Thoracic aorta (tissue), 2 donors: Measurements from ENCODE around the gene SLC38A8. TPM values are rescaled to one million over a fixed set of nuclear protein-coding genes. Genes with fewer than 3 reads are reported as not detected.

Source experiments
- ATAC-seq: fragments of 150-250 bp; one replicate; pipeline ENCODE4 v1.8.0; 2017; ENCODE audit warnings: low read depth; ENCODE audit not compliant: insufficient number of reproducible peaks, low FRiP score
- DNase-seq: peaks from one replicate; pipeline ENCODE4 v3.0.0-alpha.2; 2020; ENCODE audit warnings: low spot score
- H3K27ac ChIP-seq, 2 donors: fragments of 200-600 bp; sonication (generic); 1 replicate in 1 of 2; 2 replicates in 1 of 2; pipeline ENCODE4 v1.5.1; 2016; ENCODE audit warnings: mild to moderate bottlenecking in 2 of 2, moderate library complexity in 2 of 2
- H3K27me3 ChIP-seq: fragments of 200-600 bp; sonication (generic); replicated peaks from 2 replicates; pipeline ENCODE4 v1.6.0; 2016; ENCODE audit warnings: mild to moderate bottlenecking; ENCODE audit not compliant: insufficient read depth
- H3K36me3 ChIP-seq: fragments of 200-600 bp; sonication (generic); one replicate; pipeline ENCODE4 v1.5.1; 2016
- H3K4me1 ChIP-seq, 2 donors: fragments of 200-600 bp; sonication (generic); 1 replicate in 1 of 2; 2 replicates in 1 of 2; pipeline versions ENCODE4 v1.5.1 to v1.6.0; 2016; ENCODE audit warnings: low read depth in 2 of 2, mild to moderate bottlenecking in 1 of 2; ENCODE audit not compliant: control insufficient read depth in 1 of 2
- H3K4me3 ChIP-seq: fragments of 200-600 bp; sonication (generic); 2 replicates; pipeline ENCODE4 v1.5.1; 2016; ENCODE audit warnings: mild to moderate bottlenecking
- H3K9me3 ChIP-seq: fragments of 200-600 bp; sonication (generic); 2 replicates; pipeline ENCODE4 v1.5.1; 2016
- CTCF ChIP-seq: fragments of 200-600 bp; sonication (generic); IDR thresholded peaks from one replicate; pipeline ENCODE4 v1.5.1; 2019; ENCODE audit warnings: antibody characterized with exemption
- total RNA-seq, 2 donors: library from RNA; depleted of rRNA; stranded (reverse); fragments of >200 nt; gene quantifications; one replicate each; pipeline versions ENCODE4 v1.1.0 to v1.2.3, GENCODE V29; 2016

The SLC38A8 gene
- total RNA-seq = not detected

- TF ChIP-seq CTCF = no peak
- Histone ChIP-seq H3K27ac (no peak within 1 kb of the TSS), H3K9me3 (no peaks in the 10 kb centered on the region), H3K4me1 (no peaks in the 10 kb centered on the region), H3K36me3 (no peaks in the 10 kb centered on the region), H3K4me3 (no peak within 1 kb of the TSS), H3K27me3 (no peaks in the 10 kb centered on the region)
- ATAC-seq (no peak), DNase-seq (no peak)
These were observed at the start of gene SLC38A8 for GRCh38 chr16:84042308-84042878. TSS of gene SLC38A8 (minus strand) at chr16:84042795. CDS start at chr16:84042157, 638 bp downstream.

DNA sequence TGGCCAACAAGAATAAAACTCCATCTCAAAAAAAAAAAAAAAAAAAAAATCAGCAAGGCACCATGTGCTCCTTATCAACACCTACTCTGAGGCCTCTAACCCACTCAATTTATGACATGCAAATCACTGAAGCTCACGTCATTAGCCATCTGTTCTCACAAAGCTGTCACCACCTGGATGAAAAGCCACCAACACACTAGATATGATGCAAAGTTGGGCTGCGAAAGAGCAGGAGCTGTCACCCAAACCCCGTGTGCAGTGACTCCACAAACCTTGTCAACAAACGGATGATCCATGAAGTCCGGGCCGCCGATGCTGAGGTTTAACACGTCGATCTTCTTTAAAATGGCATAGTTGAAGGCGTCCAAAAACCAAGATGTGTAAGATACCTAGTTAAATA is 48.9 kb upstream of the SLC38A8 start:
- Histone ChIP-seq H3K27ac (no peak overlapping the region), H3K4me1 (no peaks in the 10 kb centered on the region), H3K36me3 (peaks cover 60% of the 10 kb centered on the region), H3K4me3 (no peak overlapping the region), H3K9me3 (no peaks in the 10 kb centered on the region), H3K27me3 (no peaks in the 10 kb centered on the region)
- DNase-seq (no peak), ATAC-seq (no peak)
- TF ChIP-seq CTCF = no peak

GRCh38 chr16:84090211-84090610 is 47.6 kb upstream of the SLC38A8 start:
- TF ChIP-seq CTCF = no peak

DNA sequence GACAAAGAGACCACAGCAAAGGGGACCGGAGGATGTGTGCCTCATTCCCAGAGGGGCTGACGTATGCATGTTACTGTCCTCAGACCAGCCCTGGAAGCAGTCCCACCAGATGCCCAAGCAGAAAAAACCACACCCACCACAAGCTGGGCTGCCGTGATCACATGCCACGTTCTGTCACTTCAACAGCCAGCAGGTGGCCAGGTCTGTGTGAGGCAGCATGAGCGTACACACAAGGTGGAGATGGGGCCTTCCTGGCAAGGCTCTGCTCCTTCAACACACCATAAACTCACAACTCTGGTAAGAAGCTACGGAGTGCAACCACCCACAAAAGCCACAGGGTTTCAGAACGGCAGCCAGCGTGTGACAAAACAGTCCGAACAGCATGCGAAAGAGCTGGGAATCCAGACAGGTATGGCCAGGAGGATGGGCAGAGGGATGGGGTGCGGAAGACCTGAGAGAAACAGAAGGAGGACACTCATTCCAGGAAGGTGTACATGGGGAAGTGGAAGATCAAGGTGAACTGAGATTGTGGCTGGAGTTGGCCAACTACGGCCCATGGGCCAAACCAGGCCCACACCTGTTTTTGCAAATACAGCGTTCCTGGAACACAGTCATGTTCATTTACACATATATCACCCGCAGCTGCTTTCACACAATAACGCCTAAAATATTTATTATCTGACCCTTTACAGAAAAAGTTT is 46.2 kb upstream of the SLC38A8 start:
- no peak overlapping the region for H3K27ac ChIP-seq
- peaks cover 48% of the 10 kb centered on the region for H3K36me3 ChIP-seq
- no peaks in the 10 kb centered on the region for H3K9me3 ChIP-seq
- ATAC-seq (no peak), DNase-seq (no peak)
- H3K4me3 ChIP-seq = no peak overlapping the region
- no peaks in the 10 kb centered on the region for H3K27me3 ChIP-seq
- TF ChIP-seq CTCF = no peak
- H3K4me1 ChIP-seq = no peaks in the 10 kb centered on the region

More at GRCh38 chr16:84090211-84090610, 47.6 kb upstream of the SLC38A8 start:
- Histone ChIP-seq H3K4me3 (no peak overlapping the region), H3K27ac (no peak overlapping the region), H3K9me3 (no peaks in the 10 kb centered on the region), H3K27me3 (no peaks in the 10 kb centered on the region), H3K36me3 (peaks cover 55% of the 10 kb centered on the region), H3K4me1 (no peaks in the 10 kb centered on the region)
- no peak for ATAC-seq
- DNase-seq = no peak

DNA sequence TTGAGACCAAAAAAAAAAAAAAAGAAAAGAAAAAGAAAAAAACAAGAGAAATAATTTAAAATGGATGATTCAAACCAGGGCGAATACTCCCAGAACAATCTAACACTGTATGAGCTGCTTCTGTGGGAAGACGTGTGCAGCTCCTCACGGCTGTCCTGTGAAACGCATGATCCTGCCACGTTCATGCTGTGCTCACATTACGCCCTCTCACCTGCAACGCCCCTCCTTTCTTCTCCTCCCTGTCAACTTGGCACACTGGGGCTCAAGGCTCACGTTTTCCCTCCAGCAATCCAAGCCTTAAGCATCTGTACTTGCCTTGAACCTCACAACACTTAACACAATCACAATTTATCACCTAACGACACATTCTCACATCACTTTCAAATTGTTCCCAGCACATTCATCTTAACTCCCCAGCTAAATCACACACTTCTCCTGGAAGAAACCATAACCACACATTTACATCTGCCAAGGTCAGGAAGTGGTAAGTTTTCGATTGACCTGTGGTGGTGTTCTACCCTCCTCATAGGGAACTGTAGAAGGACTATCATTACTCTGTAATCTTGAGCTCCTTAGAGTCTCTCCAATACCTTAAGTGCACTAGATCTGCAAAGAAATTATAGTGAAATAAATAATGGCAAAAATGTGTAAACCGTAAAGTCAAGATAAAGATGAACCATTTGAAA is 45.0 kb upstream of the SLC38A8 start:
- peaks cover 35% of the 10 kb centered on the region for H3K36me3 ChIP-seq
- no peak overlapping the region for H3K4me3 ChIP-seq
- no peak for DNase-seq

More for the DNA sequence above, 45.0 kb upstream of the SLC38A8 start:
- no peaks in the 10 kb centered on the region for H3K9me3 ChIP-seq
- peaks cover 8% of the 10 kb centered on the region in 2 donors for H3K4me1 ChIP-seq
- no peak overlapping the region for H3K27ac ChIP-seq
- no peak for ATAC-seq
- no peaks in the 10 kb centered on the region for H3K27me3 ChIP-seq
- TF ChIP-seq CTCF = no peak
